Skeletal muscle satellite cell (primary cell): ENCODE measurements around the gene C2orf15. TPM values are rescaled to one million over a fixed set of nuclear protein-coding genes. Genes with fewer than 3 reads are reported as not detected.
"Not testable (repeated sequence)": the region's sequence is repeated elsewhere in the genome, so short reads cannot be mapped to it uniquely, and the experiment has no call there.

ENCODE experiments used
- H3K27me3 ChIP-seq: 2 replicates; pipeline ENCODE4 v1.7.0; 2013; ENCODE audit warnings: low read length; ENCODE audit not compliant: control insufficient read depth, insufficient read depth
- H3K36me3 ChIP-seq: 2 replicates; pipeline ENCODE4 v1.7.0; 2013; ENCODE audit warnings: mild to moderate bottlenecking, control low read depth, low read length; ENCODE audit not compliant: insufficient read depth
- H3K4me1 ChIP-seq: 2 replicates; pipeline ENCODE4 v1.7.0; 2013; ENCODE audit warnings: low read length; ENCODE audit not compliant: control insufficient read depth, insufficient read depth
- H3K4me2 ChIP-seq: 2 replicates; pipeline ENCODE4 v1.7.0; 2013; ENCODE audit warnings: mild to moderate bottlenecking, low read length
- H3K4me3 ChIP-seq: 2 replicates; pipeline ENCODE4 v1.7.0; 2013; ENCODE audit warnings: low read length
- H3K9ac ChIP-seq: 2 replicates; pipeline ENCODE4 v1.7.0; 2013; ENCODE audit warnings: mild to moderate bottlenecking, low read depth, low read length, moderate library complexity
- H3K9me3 ChIP-seq: replicated peaks from 2 replicates; pipeline ENCODE4 v1.7.0; 2013; ENCODE audit warnings: mild to moderate bottlenecking, control low read depth, low read length
- total RNA-seq: library from RNA; depleted of rRNA; stranded (reverse); fragments of >200 nt; gene quantifications from 2 replicates; pipeline ENCODE4 v1.2.3, GENCODE V29; 2012; rRNA removed

C2orf15 gene
- total RNA-seq, result under 0.01 and 0.44 TPM in 2 replicates

GRCh38 chr2:99141110-99142108, at the start of gene C2orf15:
TSS of gene C2orf15 (plus strand) at chr2:99141707. CDS start at chr2:99150559, 8,852 bp downstream.
- Histone ChIP-seq H3K4me3 (peak within 1 kb of the TSS; percentile 81), H3K9ac (peak within 1 kb of the TSS; percentile 52), H3K4me2 (peak within 1 kb of the TSS; percentile 98), H3K4me1 (peaks cover 9% of the 10 kb centered on the region), H3K27me3 (no peaks in the 10 kb centered on the region), H3K9me3 (no peaks in the 10 kb centered on the region), H3K36me3 (no peaks in the 10 kb centered on the region)

DNA sequence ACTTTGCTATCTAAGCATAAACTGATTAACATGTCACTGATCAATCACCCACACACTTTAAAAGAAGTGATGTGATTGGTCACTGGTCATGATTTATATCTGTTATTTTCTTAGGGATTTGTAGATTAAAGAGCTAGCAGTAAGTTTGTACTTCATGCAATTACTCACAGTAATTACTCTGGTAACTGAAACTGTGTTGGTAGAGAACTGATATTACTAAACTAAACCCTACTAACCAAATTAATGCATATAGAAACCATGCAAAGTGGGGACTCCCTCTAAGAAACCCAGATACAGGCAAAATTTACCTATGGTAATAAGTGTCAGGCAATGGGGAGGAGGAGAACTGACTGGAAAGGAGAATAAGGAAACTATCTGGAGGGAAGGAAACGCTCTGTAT, 44.8 kb upstream of the C2orf15 start:
- Histone ChIP-seq H3K4me3 (no peak overlapping the region), H3K36me3 (no peaks in the 10 kb centered on the region), H3K4me1 (no peaks in the 10 kb centered on the region), H3K9me3 (peaks cover 3% of the 10 kb centered on the region), H3K4me2 (no peak overlapping the region), H3K9ac (no peak overlapping the region), H3K27me3 (no peaks in the 10 kb centered on the region)

DNA sequence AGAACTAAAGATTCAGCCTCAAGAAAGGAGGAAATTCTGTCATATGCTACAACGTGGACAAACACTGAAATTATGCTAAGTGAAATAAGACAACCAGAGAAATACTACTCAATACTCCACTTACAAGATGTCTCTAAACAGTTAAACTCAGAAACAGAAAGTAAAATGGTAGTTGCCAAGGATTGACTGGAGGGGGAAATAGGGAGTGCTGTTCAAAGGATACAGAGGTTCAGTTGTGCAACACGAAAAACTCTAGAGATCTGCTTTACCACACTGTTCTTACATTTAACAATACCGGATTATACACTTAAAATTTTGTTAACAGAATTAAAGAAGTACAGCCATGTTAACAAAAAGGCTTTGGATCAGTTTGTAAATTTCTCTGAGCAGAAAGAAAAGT, 39.8 kb upstream of the C2orf15 start:
- Histone ChIP-seq H3K9me3 (no peaks in the 10 kb centered on the region), H3K27me3 (no peaks in the 10 kb centered on the region), H3K36me3 (no peaks in the 10 kb centered on the region), H3K4me3 (no peak overlapping the region), H3K9ac (no peak overlapping the region), H3K4me2 (no peak overlapping the region), H3K4me1 (peaks cover 2% of the 10 kb centered on the region)

- Histone ChIP-seq H3K27me3 (no peaks in the 10 kb centered on the region), H3K4me3 (no peak overlapping the region), H3K9me3 (no peaks in the 10 kb centered on the region), H3K4me2 (no peak overlapping the region), H3K4me1 (peaks cover 7% of the 10 kb centered on the region), H3K9ac (no peak overlapping the region), H3K36me3 (no peaks in the 10 kb centered on the region)
These were observed 37.5 kb upstream of the C2orf15 start for GRCh38 chr2:99104006-99104405.

DNA sequence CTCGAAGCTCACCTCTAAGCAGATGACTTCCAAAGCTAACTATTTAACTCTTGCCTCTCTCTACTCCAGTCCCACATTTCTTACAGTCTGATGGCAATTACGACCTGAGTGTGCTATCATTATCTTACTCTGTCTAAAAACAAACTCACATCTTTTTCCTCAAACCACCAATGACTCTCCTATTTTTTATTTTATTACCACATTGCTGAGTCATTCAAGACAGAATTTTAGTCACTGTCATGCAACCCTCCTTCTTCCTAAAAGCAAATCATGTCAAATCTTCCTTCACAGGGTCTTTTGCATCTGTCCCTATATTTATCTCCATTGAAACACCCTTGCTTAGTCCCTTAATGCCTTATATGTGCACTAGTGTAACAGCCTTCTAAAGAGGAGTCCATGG, 34.6 kb upstream of the C2orf15 start:
- Histone ChIP-seq H3K9ac (no peak overlapping the region), H3K4me3 (no peak overlapping the region), H3K36me3 (no peaks in the 10 kb centered on the region)

DNA sequence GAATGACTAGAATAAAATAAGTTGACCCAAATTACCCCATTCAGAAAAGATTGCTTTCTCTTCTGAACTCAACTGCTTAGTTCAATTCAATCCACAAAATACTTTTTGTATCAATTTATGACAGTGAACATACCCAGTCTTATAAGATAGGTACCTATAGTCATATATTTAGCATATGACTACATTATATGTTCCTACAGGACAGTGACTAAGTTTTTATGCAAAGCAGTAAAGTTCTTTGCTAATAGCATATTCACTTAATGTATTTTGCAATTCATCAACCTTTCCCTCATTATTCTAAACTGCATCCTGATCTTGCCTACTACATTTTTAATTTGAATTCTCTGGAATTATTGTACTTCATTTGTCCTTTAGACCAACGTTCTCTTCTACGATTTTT, 30.3 kb upstream of the C2orf15 start:
- Histone ChIP-seq H3K4me3 (no peak overlapping the region), H3K9me3 (no peaks in the 10 kb centered on the region), H3K9ac (no peak overlapping the region), H3K36me3 (no peaks in the 10 kb centered on the region), H3K4me2 (no peak overlapping the region), H3K27me3 (no peaks in the 10 kb centered on the region), H3K4me1 (peaks cover 7% of the 10 kb centered on the region)

More for the DNA sequence above, 34.6 kb upstream of the C2orf15 start:
- no peaks in the 10 kb centered on the region for H3K27me3 ChIP-seq
- no peaks in the 10 kb centered on the region for H3K9me3 ChIP-seq
- peaks cover 7% of the 10 kb centered on the region for H3K4me1 ChIP-seq
- H3K4me2 ChIP-seq, result no peak overlapping the region

DNA sequence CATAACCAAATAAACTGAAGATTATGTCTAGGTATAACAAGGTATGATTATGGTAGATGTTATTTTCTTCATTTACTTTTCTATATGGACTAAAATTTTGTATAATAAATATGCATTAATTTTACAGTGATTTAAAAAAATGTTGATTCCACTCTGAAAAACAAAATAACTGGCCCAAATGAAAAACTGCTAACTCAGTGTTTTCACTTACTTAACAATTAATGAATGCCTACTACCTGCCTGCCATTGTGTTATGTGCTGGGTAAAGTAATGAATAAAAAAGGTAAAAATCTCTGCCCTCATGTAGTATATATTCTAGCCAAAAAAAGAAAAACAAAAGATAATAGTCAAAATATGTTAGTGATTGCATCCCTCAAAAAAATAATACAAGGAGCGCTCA, 29.6 kb upstream of the C2orf15 start:
- no peak overlapping the region for H3K4me2 ChIP-seq
- H3K9me3 ChIP-seq, result no peaks in the 10 kb centered on the region
- peaks cover 3% of the 10 kb centered on the region for H3K4me1 ChIP-seq
- no peaks in the 10 kb centered on the region for H3K36me3 ChIP-seq
- no peaks in the 10 kb centered on the region for H3K27me3 ChIP-seq
- no peak overlapping the region for H3K4me3 ChIP-seq
- no peak overlapping the region for H3K9ac ChIP-seq

- Histone ChIP-seq H3K4me1 (no peaks in the 10 kb centered on the region), H3K4me2 (no peak overlapping the region), H3K9me3 (no peaks in the 10 kb centered on the region), H3K36me3 (no peaks in the 10 kb centered on the region), H3K4me3 (no peak overlapping the region), H3K9ac (no peak overlapping the region), H3K27me3 (no peaks in the 10 kb centered on the region)
These were observed 28.9 kb upstream of the C2orf15 start for GRCh38 chr2:99112617-99113016.

GRCh38 chr2:99127981-99128380, 13.5 kb upstream of the C2orf15 start:
- Histone ChIP-seq H3K27me3 (no peaks in the 10 kb centered on the region), H3K4me1 (no peaks in the 10 kb centered on the region), H3K4me2 (no peak overlapping the region), H3K9me3 (no peaks in the 10 kb centered on the region), H3K9ac (no peak overlapping the region), H3K36me3 (no peaks in the 10 kb centered on the region), H3K4me3 (no peak overlapping the region)

GRCh38 chr2:99135044-99135556, 6.4 kb upstream of the C2orf15 start:
- not testable (repeated sequence) for H3K9ac ChIP-seq, H3K4me3 ChIP-seq, H3K4me2 ChIP-seq, H3K36me3 ChIP-seq, H3K9me3 ChIP-seq, H3K4me1 ChIP-seq, H3K27me3 ChIP-seq

DNA sequence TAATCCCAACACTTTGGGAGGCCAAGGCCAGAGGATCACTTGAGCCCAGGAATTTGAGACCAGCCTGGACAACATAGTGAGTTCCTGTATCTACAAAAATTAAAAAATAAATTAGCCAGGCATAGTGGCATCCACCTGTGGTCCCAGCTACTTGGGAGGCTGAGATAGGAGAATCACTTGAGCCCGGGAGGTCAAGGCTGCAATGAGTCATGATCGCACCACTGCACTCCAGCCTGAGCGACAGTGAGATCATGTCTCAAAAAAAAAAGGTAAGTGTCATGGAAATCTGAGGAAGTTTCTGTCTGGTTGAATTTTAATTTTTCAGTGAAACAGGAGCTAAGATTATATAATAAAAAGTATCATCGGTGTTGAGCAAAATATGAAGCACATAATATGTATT, 2.5 kb upstream of the C2orf15 start:
- H3K4me3 ChIP-seq, result no peak overlapping the region
- H3K9me3 ChIP-seq, result no peaks in the 10 kb centered on the region
- peaks cover 9% of the 10 kb centered on the region for H3K4me1 ChIP-seq
- no peaks in the 10 kb centered on the region for H3K27me3 ChIP-seq
- no peak overlapping the region for H3K4me2 ChIP-seq
- H3K9ac ChIP-seq, result no peak overlapping the region
- H3K36me3 ChIP-seq, result no peaks in the 10 kb centered on the region
